HG02678 (cell line): ENCODE measurements around the gene CDC42BPB.

Experiments
- ATAC-seq: cut with Tn5 transposase; IDR thresholded peaks from one replicate; pipeline ENCODE4 v1.9.1; 2021; ENCODE audit warnings: mild to moderate bottlenecking, moderate library complexity; ENCODE audit not compliant: unreplicated experiment

The CDC42BPB gene

DNA sequence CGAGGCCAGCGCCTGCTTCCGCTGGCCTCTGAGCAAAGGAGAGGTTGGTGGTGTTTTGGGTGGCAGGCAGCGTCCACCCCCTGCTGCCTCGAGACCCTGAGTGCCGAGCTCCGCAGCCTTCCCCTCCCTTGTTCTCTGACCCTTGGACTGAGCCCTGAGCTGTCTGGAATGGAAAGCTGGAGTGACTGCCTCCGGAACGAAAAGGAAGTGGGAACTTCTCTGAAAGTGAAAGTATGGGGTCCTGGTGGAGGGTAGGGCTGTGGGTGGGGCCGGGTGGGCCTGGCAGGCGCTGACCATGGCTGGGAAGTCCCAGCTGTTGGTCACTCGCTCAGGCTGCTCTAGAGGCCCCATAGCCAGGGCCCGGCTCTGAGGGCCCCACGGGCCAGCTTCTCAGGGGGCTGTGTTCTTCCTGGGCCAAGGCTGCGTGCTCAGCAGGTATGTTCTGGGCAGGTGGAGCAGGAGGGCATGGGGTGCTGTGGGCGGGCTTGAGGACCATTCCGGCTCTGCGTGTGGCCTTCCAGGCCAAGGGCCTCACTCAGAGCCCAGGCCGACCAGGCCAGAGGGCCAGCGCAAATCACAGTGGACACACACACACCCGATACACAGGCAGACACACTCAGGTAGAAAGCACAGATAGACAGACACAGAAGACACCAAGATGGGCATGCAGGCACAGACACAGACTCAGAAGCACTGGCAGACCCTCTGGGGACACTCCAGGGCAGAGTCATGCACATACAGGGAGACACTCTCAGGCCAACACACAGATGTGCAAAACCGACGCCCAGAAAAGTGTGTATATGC lies 37.3 kb upstream of the CDC42BPB start, which contains the start of gene EXOC3L4:
Gene EXOC3L4, plus strand, starts transcription at position 320 of the 804 bp plus-strand sequence. CDS start 5,495 bp downstream, outside the sequence.
- no peak for ATAC-seq

- no peak for ATAC-seq
Observed at GRCh38 chr14:103093856-103094405, 36.6 kb upstream of the CDC42BPB start.

DNA sequence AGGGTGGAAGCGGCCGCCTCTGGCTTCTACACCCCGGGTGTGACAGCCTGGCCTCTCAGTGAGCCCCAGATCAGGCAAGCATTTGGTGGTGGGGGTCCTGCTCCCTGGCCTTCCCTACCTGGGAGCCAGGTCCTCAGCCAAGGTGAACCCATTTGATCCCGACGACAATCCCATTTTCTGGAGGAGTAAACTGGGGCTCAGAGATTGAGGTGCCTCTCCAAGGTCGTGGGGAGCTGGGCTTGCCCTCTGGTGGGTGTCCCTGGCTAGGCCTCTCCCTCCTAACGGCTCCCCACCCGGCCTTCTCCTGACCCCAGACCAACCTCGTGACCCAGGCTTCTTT lies 34.5 kb upstream of the CDC42BPB start:
- no peak for ATAC-seq

GRCh38 chr14:103091041-103091882 lies 33.9 kb upstream of the CDC42BPB start:
- ATAC-seq: peak; percentile 48

DNA sequence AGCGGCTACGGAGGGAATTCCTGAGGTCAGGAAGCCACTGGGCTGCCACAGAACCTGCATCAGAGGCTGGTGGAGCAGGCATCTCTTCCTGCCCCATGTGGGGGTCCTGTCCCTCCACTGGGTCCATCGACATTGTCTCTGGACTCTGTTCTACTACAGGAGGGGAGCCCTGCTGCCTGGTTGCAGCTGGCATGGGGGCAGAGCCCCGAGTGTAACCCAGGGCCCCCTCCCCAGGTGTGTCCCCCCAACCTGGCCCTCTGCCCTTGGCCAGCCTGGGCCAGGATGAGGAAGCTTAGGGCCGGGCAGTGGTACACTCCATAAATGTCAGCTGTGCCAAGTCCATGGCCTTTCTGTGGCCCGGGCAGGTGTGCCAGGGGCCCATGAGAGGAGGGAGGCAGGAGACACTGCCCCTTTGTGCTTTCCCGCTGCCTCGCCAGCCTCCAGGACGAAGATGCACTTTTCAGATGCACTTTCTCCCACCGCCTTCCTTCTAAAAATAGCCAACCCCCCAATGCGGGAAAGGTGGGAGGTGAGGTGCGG lies 33.2 kb upstream of the CDC42BPB start:
- ATAC-seq: no peak

DNA sequence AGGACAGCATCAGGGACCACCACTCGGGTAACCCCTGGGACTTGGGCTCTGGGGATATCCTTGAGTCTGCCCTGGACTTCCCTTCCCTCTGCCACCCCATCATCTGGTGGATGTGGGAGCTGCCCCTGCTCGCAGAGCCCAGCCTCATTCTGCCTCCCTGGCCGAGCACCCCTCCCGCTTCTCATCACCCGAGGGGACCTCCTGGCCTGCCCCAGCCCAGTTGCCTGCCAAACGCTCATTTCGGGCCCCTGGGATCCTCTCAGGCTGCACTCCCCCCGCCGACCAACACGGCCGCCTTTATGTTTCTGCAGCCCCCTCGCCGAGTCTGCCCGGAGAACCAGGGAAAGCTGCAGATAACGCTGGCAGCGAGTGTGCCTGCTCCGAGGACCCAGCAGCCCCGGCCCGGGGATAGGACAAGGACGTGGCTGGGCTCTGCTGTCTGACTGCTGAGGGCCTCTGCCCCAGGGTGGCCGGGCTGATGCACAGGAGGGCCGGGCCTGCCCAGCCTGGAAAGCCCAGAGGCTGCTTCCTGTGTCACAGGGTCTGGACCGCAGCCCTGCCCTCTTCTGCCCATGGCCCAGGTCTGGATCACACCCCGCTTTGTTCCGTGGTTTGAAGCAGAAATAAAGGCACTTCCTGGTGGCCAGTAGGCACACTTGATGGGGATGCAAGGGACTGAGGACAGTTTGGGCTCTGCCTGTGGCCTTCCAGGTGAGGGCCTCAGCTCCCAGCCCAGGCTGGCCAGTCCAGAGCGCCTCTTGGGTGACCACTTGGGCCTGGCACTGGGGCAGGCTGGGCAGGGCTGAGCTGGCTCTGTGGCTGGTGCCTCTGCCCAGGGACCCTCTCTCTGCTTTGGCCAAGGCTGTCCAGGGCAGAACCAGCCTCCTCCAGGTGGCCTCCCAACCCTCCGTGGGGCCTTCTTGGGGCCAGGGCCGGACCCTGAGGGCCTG lies 32.3 kb upstream of the CDC42BPB start:
- ATAC-seq: no peak

- no peak for ATAC-seq
Observed at GRCh38 chr14:103088921-103089320, 31.6 kb upstream of the CDC42BPB start.

DNA sequence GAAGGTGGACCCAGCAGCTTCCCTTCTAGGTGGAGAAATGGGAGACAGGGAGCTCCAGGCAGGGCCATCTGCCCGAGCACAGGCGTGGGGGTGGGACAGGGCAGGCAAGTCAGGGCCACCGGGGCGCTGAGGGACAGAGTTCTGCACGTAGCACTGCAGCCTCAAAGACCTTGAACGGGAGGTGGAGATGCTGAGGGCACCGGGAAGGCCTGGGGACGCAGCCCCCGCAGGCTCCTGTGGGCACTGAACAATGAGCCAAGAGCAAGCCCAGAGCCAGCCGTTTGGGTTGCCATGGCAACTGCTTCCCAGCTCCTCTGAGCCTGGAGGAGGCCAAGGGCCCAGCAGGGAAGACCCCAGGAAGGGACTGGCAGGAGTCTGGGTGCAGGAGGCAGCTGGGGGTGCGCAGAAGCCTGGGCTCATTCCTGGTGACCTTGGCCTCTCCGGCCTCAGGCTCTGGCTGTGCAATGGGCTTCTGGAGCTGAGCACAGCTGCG lies 30.0 kb upstream of the CDC42BPB start:
- ATAC-seq: no peak

- ATAC-seq: no peak
Observed at GRCh38 chr14:103086771-103087342, 29.5 kb upstream of the CDC42BPB start.

DNA sequence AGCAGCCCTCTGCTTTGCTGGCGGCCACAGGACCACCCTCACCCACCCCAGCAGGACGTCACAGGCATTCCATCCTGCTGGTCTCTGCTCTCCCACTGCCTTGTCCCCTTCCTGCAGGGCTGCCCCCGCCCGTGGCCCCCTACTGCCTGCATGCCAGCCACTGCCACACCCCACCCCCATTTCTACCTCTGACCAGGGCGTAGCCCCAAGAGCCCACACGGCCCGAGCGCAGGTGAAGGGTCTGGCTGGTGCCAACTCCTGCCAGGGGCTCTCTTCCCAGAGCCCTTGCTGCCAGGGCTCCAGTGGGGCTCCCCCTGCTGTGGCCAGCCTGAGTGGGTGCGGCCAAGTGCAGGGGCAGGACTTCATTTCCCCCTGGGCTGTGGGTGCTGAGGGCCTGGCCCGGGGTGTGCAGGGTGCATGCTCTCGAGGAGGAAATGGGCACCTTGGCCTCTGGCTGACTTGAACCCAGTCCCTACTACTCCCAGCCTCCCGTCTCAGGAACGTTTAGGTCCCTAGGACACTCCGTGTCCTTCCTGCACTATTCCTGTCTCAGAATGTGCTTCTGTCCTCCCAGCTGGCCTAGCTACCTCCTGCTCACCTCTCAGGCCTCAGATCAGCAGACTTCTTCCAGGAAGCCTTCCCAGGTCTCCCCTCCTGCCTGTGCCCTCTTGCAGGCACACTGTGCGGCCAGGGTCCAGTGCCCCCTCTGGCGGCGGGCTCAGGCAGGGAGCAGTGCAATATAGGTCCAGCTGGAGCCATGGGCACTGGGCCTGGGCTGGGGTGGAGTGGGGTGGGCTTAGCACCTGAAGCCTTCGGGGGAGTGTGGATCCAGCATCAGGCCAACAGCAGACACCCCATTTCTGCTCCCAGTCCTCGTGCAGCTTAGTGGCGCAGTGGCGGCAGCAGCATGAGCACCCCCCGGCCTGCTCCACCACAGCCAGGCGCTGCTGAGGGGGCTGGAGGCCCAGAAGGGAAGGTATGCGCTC lies 28.1 kb upstream of the CDC42BPB start:
- no peak for ATAC-seq

DNA sequence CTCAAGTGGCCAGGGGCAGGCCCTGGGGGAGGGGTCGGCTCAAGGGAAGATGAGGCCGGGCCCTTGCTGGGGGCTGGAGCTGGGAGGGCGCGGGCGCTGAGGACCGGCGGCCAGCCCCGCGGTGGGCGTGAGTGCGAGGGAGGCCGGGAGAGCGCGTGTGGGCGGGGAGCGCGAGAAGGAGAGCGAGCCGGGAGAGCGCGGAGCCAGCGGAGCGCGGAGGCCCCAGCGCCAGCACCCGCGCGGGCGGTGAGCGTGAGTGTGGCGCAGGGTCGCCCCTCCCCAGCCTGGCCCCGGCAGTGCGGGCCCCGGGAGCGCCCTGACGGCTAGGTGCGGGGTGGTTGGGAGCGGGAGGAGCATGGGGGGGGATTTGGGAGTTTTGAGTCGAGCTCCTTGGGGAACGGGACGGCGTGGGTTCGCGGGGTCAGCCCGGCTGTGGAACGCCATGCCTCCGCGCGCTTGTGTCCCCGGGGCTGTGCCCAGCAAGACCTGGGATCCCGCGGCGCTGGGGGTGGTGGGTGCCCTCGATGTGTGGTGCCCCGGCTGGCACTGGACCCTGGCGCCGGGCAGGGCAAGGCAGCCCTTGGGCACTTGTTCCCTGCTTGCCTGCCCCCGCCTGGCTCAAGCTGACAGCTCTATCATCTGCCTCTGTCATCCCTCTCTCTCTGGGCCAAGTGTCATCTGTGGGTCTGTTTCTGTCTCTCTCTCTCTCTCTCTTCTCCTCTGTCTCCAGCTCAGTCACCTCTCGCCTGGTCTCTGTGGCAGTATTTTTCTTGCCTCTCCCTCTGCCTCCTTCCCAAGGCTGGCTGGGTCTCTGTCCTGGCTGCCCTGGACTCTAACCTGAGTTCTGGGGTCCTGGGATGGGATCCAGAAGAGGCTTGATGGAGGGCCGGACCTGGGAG lies 26.9 kb upstream of the CDC42BPB start, which contains the start of gene LBHD2:
Gene LBHD2, plus strand, starts transcription at position 190 of the 899 bp plus-strand sequence. CDS start 1,803 bp downstream, outside the sequence.
- no peak for ATAC-seq

DNA sequence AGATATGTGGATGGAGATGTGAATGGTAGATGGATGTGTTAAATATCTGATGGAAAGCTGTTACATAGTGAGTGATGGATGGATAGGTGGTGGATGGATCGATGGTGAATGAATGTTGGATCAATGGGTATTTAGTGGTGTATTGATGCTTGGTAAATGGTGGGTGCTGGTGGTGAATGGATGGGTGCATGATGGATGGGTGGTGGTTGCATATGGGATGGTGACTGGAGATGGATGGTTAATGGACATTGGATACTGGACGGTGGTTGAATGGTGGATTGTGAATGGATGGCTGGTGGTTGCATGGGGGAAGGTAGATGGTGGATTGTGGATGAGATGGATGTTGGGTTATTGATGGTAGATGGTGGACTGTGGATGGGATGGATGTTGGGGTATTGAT lies 24.6 kb upstream of the CDC42BPB start:
- ATAC-seq: no peak

GRCh38 chr14:103078860-103079587 lies 21.7 kb upstream of the CDC42BPB start:
- no peak for ATAC-seq

DNA sequence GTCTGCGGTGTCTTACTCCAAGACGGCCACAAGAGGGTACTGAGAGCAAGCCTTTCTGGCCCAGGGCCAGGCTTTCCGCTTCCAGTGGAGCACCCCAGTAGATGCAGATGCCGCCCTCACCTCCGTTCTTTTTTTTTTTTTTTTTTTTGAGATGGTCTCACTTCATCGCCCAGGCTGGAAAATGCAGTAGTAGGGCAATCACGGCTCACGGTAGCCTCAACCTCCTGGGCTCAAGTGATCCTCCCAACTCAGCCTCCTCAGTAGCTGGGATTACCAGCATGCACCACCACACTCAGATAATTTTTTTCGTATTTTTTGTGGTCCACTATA lies 21.0 kb upstream of the CDC42BPB start:
- peak; percentile 58 for ATAC-seq

DNA sequence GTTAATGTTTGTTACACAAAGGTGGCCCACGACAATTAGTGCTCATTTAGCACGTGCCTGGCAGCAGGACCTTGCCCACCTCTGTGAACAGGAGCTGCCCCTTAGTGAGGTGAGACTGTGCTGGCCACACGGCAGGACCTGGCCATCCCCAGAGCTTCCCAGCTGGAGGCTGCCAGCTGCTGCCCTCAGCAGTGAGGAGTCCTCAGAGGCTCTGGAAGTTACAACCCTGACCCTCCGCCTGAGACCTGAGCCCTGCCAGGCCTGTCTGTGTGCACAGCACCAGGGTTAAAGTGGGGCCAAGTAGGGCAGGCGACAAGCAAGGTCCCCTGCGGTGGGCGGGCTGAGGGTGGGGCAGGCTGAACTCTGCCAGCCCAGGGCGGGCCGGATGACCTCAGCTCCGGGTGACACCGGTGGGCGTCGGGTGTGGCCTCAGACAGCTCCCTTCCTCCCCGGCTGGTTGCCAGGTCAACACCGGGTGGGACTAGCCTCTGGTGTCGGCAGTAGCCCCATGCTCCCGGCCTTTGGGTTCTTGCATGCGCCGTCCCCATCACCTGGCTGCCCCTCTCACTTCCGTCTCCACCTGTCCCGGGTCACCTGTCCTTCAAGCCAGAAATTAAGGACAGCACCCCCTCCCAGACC lies 17.5 kb upstream of the CDC42BPB start:
- no peak for ATAC-seq
